A549 (cell line): ENCODE results near the gene MCU. TPM values are rescaled to one million over a fixed set of nuclear protein-coding genes. Genes with fewer than 3 reads are reported as not detected.

Source experiments
- ATAC-seq, 2 experiments: fragments of 200-7000 bp in 1 of 2; fragments of >200 bp in 1 of 2; cut with Nextera tagmentation in 1 of 2; cut with Tn5 transposase in 1 of 2; 3 replicates each; pipeline versions ENCODE4 v1.8.0 to v1.9.1; 2018 to 2020; ENCODE audit warnings: mild to moderate bottlenecking in 1 of 2, moderate library complexity in 1 of 2
- CTCF ChIA-PET: fragments of 300-600 bp; sonication (Branson Sonifier 250); formaldehyde crosslinking; extraction: SDS; loops from one replicate; lab custom pipeline; 2021; ENCODE audit warnings: antibody characterized with exemption, inconsistent platforms; lab: Yijun Ruan, JAX
- POLR2A ChIA-PET: fragments of 350-600 bp; formaldehyde crosslinking; extraction: SDS; loops from one replicate; lab custom pipeline; 2021; ENCODE audit warnings: antibody characterized with exemption, inconsistent platforms; lab: Yijun Ruan, JAX
- DNase-seq, 2 experiments: peaks; one replicate each; pipeline versions ENCODE4 v3.0.0 to v3.0.0-alpha.2; 2011 to 2016; ENCODE audit warnings: low read depth in 1 of 2, low spot score in 1 of 2
- FAIRE-seq: peaks from 2 replicates; lab custom pipeline; 2011; peaks lifted over from hg19 to GRCh38; lab: Jason Lieb, UNC
- H3K27ac ChIP-seq, 2 experiments: fragments of >200 bp; sonication (Bioruptor Twin); formaldehyde crosslinking; 3 replicates each; pipeline ENCODE4 v1.5.1; 2016 to 2017
- H3K4me1 ChIP-seq: fragments of >200 bp; sonication (Bioruptor Twin); formaldehyde crosslinking; 3 replicates; pipeline ENCODE4 v1.6.1; 2016
- H3K4me2 ChIP-seq: fragments of >200 bp; sonication (Bioruptor Twin); formaldehyde crosslinking; 3 replicates; pipeline ENCODE4 v1.6.1; 2016
- H3K4me3 ChIP-seq: fragments of >200 bp; sonication (Bioruptor Twin); formaldehyde crosslinking; 3 replicates; pipeline ENCODE4 v1.5.1; 2016
- H3K9me3 ChIP-seq: fragments of >200 bp; sonication (Bioruptor Twin); formaldehyde crosslinking; 3 replicates; pipeline ENCODE4 v1.6.1; 2016
- ATOH8 ChIP-seq: fragments of 250-450 bp; sonication (Bioruptor Pico); IDR thresholded peaks from 2 replicates; pipeline ENCODE4 v1.5.0; 2020; ENCODE audit warnings: low read depth, mild to moderate bottlenecking, moderate library complexity
- BCL3 ChIP-seq: fragments of >200 bp; sonication (Bioruptor Twin); formaldehyde crosslinking; IDR thresholded peaks from 3 replicates; pipeline ENCODE4 v1.6.1; 2016
- CBX2 ChIP-seq: fragments of 200-600 bp; sonication (generic); IDR thresholded peaks from 2 replicates; pipeline ENCODE4 v1.6.1; 2016; ENCODE audit warnings: low read depth, mild to moderate bottlenecking, borderline replicate concordance
- CHD4 ChIP-seq: fragments of 200-600 bp; sonication (generic); IDR thresholded peaks from 2 replicates; pipeline ENCODE4 v1.6.1; 2016; ENCODE audit warnings: antibody characterized with exemption, mild to moderate bottlenecking, borderline replicate concordance
- CTCF ChIP-seq: fragments of >200 bp; sonication (Bioruptor Twin); formaldehyde crosslinking; IDR thresholded peaks from 3 replicates; pipeline ENCODE4 v1.5.1; 2016
- E2F6 ChIP-seq: IDR thresholded peaks from 2 replicates; pipeline ENCODE4 v1.6.1; 2012; ENCODE audit warnings: low read depth, borderline replicate concordance
- EHF ChIP-seq: fragments of 250-450 bp; sonication (Bioruptor Pico); IDR thresholded peaks from 2 replicates; pipeline ENCODE4 v1.5.0; 2020; ENCODE audit warnings: mild to moderate bottlenecking
- EHMT2 ChIP-seq: fragments of 200-600 bp; sonication (generic); IDR thresholded peaks from 2 replicates; pipeline ENCODE4 v1.6.1; 2016; ENCODE audit warnings: antibody characterized with exemption, low read depth, mild to moderate bottlenecking, moderate library complexity
- HDAC2 ChIP-seq: fragments of 200-600 bp; sonication (generic); IDR thresholded peaks from 2 replicates; pipeline ENCODE4 v1.6.1; 2016
- HES2 ChIP-seq: fragments of >200 bp; sonication (Bioruptor Twin); formaldehyde crosslinking; IDR thresholded peaks from 2 replicates; pipeline ENCODE4 v1.6.1; 2016
- HOXA7 ChIP-seq: fragments of 250-450 bp; sonication (Bioruptor Pico); IDR thresholded peaks from 2 replicates; pipeline ENCODE4 v1.5.0; 2020; ENCODE audit warnings: mild to moderate bottlenecking, moderate library complexity
- HOXB13 ChIP-seq: fragments of 250-450 bp; sonication (Bioruptor Pico); IDR thresholded peaks from 2 replicates; pipeline ENCODE4 v1.5.0; 2020; ENCODE audit warnings: low read depth, mild to moderate bottlenecking, moderate library complexity
- HOXB5 ChIP-seq: fragments of 250-450 bp; sonication (Bioruptor Pico); IDR thresholded peaks from 2 replicates; pipeline ENCODE4 v1.5.0; 2020; ENCODE audit warnings: mild to moderate bottlenecking, moderate library complexity
- JUNB ChIP-seq: fragments of >200 bp; sonication (Bioruptor Twin); formaldehyde crosslinking; IDR thresholded peaks from 2 replicates; pipeline ENCODE4 v1.6.1; 2016
- KDM5A ChIP-seq: fragments of 200-600 bp; sonication (generic); IDR thresholded peaks from 2 replicates; pipeline ENCODE4 v1.6.1; 2016; ENCODE audit warnings: antibody characterized with exemption, mild to moderate bottlenecking
- MAFK ChIP-seq: fragments of 450-650 bp; IDR thresholded peaks from 2 replicates; pipeline ENCODE4 v1.6.1; 2014; ENCODE audit not compliant: partially characterized antibody
- MAX ChIP-seq: IDR thresholded peaks from 2 replicates; pipeline ENCODE4 v1.6.1; 2012
- NR3C1 ChIP-seq: fragments of >200 bp; sonication (Bioruptor Twin); formaldehyde crosslinking; IDR thresholded peaks from 3 replicates; pipeline ENCODE4 v1.6.1; 2017
- PBX3 ChIP-seq: IDR thresholded peaks from 2 replicates; pipeline ENCODE4 v1.6.1; 2012
- PHF8 ChIP-seq: fragments of 200-600 bp; sonication (generic); IDR thresholded peaks from 2 replicates; pipeline ENCODE4 v1.6.1; 2016; ENCODE audit warnings: low read depth, mild to moderate bottlenecking, antibody characterized with exemption, moderate library complexity, borderline replicate concordance
- RAD21 ChIP-seq, 2 experiments: fragments of >200 bp in 1 of 2; sonication (Bioruptor Twin) in 1 of 2; formaldehyde crosslinking in 1 of 2; IDR thresholded peaks in 1 of 2; conservative IDR thresholded peaks in 1 of 2; 2 replicates in 1 of 2; 3 replicates in 1 of 2; pipeline ENCODE4 v1.6.1; 2012 to 2018; ENCODE audit warnings: inconsistent platforms in 1 of 2
- RARB ChIP-seq: fragments of 250-450 bp; sonication (Bioruptor Pico); IDR thresholded peaks from 2 replicates; pipeline ENCODE4 v1.8.0; 2021; ENCODE audit warnings: mild to moderate bottlenecking, moderate library complexity
- RCOR1 ChIP-seq: fragments of 150-350 bp; IDR thresholded peaks from 2 replicates; pipeline ENCODE4 v1.6.1; 2014; ENCODE audit warnings: antibody characterized with exemption, low read length, low read depth
- SREBF2 ChIP-seq: fragments of 450-650 bp; IDR thresholded peaks from 2 replicates; pipeline ENCODE4 v1.6.1; 2014; ENCODE audit warnings: mild to moderate bottlenecking, moderate library complexity
- ZNF302 ChIP-seq: fragments of 250-450 bp; sonication (Bioruptor Pico); IDR thresholded peaks from 2 replicates; pipeline ENCODE4 v1.9.0; 2021; ENCODE audit warnings: inconsistent platforms, mild to moderate bottlenecking, moderate library complexity
- WGBS: methylation state at CpG from one replicate; pipeline ENCODE4 v1.1.6; 2017; ENCODE audit errors: missing lambda C conversion rate; 5-methylcytosine and 5-hydroxymethylcytosine counted together
- polyA plus RNA-seq, 4 experiments: library from polyadenylated mRNA; depleted of rRNA in 3 of 4; stranded (reverse); fragments of >200 nt; fragmentation: RNase III in 1 of 4; extraction: RNeasy Plus Mini Kit Qiagen cat#74134 plus additional on column Dnase treatment in 1 of 4; gene quantifications; 2 replicates in 3 of 4; 3 replicates in 1 of 4; pipeline ENCODE4 v1.2.3, GENCODE V29; 2011 to 2017

Gene MCU
- polyA plus RNA-seq, 2 of the 4 experiments (the other 2 are of a cell fraction): 44.0 to 221 TPM

GRCh38 chr10:72759584-72759983 lies 67.6 kb downstream of the MCU start:
- Histone ChIP-seq H3K4me2 (no peak overlapping the region), H3K27ac (no peak overlapping the region), H3K4me1 (no peaks in the 10 kb centered on the region; the same call in 2 of the 3 replicates), H3K9me3 (no peaks in the 10 kb centered on the region), H3K4me3 (no peak overlapping the region)
- POLR2A ChIA-PET: no interaction called here
- ATAC-seq: no peak
- no peak for FAIRE-seq
- TF ChIP-seq E2F6 (no peak), MAX (no peak), EHF (CRISPR knock-in tag) (no peak), ATOH8 (CRISPR knock-in tag) (no peak), KDM5A (no peak)
- TF ChIP-seq, all 56 proteins: peak for 0
- 75% methylated on average over 1 of the region's 1 CpG for WGBS
- CTCF ChIA-PET: no interaction called here
- no peak for DNase-seq

GRCh38 chr10:72761498-72761897 lies 69.6 kb downstream of the MCU start:
- no peak overlapping the region for H3K4me2 ChIP-seq
- FAIRE-seq (no peak), DNase-seq (no peak), ATAC-seq (no peak)
- WGBS: 92% methylated on average over 1 of the region's 1 CpG
- no peaks in the 10 kb centered on the region for H3K4me1 ChIP-seq
- H3K27ac ChIP-seq: no peak overlapping the region
- TF ChIP-seq RAD21 (conservative IDR thresholded peaks at IDR 0.05 in 1 of 2, IDR thresholded peaks at IDR 0.05 in 1 of 2) (no peak), ZNF302 (CRISPR knock-in tag) (no peak), HDAC2 (no peak), HOXB5 (CRISPR knock-in tag) (no peak), SREBF2 (no peak), PHF8 (no peak), HES2 (no peak), MAFK (no peak), HOXB13 (CRISPR knock-in tag) (no peak), EHMT2 (no peak)
- H3K9me3 ChIP-seq: 0 out of 3 replicates have a peak, but pooled peaks cover 3% of the 10 kb centered on the region
- ChIA-PET CTCF (interaction anchor here (1.4 kb wide), 1 partner anchor 67 kb away, joined by 3 read pairs; no protein-coding TSS in a partner anchor), POLR2A (no interaction called here)
- no peak overlapping the region for H3K4me3 ChIP-seq

GRCh38 chr10:72762042-72762441 lies 70.1 kb downstream of the MCU start:
- FAIRE-seq (no peak), ATAC-seq (no peak), DNase-seq (no peak)
- Histone ChIP-seq H3K27ac (no peak overlapping the region), H3K4me2 (no peak overlapping the region), H3K4me3 (no peak overlapping the region), H3K4me1 (no peaks in the 10 kb centered on the region), H3K9me3 (0 out of 3 replicates have a peak, but pooled peaks cover 8% of the 10 kb centered on the region)
- POLR2A ChIA-PET: interaction anchor here (0.7 kb wide), 1 partner anchor 67 kb away, joined by 3 read pairs; no protein-coding TSS in a partner anchor
- CTCF ChIA-PET: interaction anchor here (1.4 kb wide), 1 partner anchor 67 kb away, joined by 3 read pairs; no protein-coding TSS in a partner anchor
- TF ChIP-seq NR3C1: no peak
- no peak for TF ChIP-seq RARB (CRISPR knock-in tag)
- TF ChIP-seq PBX3: no peak
- TF ChIP-seq CBX2: no peak
- no peak for TF ChIP-seq EHF (CRISPR knock-in tag)
- TF ChIP-seq HOXA7: no peak
- TF ChIP-seq JUNB: no peak
- no peak for TF ChIP-seq RCOR1
- TF ChIP-seq BCL3: no peak
- TF ChIP-seq CHD4: no peak
- TF ChIP-seq EHMT2: no peak
- TF ChIP-seq HES2: no peak
- no peak for TF ChIP-seq KDM5A
- TF ChIP-seq CTCF: no peak
- no peak for TF ChIP-seq ZNF302 (CRISPR knock-in tag)
